Activated CD4-positive, alpha-beta T cell treated with anti-CD3 and anti-CD28 coated beads, Interleukin-2, amount 50 U/mL, for 16 hours (primary cell): ENCODE results near the gene CHCT1.

Experiments used
- DNase-seq: peaks from one replicate; pipeline ENCODE4 v3.0.0-alpha.2; 2020

The CHCT1 gene

DNA sequence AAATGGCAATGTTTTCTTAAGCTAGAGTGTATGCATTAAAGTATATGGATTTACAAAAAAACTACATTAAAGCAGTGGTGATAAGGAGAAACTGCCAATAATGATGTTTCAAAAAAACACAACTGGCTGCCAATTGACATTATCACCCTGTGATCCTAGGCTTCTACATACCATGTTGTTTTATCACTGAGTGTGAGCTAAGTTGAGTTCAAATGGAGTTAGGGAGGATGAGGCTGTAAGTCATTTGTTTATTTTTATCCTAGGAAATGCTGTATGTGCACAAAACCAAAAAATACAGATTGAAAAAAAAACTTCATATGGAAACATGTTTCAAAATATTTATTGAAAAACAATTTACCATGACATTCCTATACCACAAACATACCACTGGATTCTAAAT is 22.9 kb downstream of the CHCT1 start:
- no peak for DNase-seq

DNA sequence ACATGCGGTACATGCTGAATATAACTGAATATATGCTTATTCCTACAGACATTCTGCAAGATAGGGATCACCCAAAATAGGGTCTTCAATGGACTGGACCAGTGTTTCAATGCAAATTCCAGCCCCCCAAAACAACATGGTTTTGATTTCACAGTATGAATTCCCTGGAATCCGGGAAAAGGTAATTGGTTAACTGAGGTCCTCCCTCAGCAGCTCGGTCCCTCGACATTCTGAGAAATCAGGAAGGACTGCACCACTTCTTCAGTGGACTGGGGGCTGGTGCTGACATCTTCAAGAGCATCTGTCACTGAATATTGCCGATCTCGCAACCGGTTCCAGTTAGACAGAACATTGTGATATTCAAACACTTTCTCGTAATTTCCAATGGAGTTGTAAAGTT is 25.1 kb downstream of the CHCT1 start:
- no peak for DNase-seq

DNA sequence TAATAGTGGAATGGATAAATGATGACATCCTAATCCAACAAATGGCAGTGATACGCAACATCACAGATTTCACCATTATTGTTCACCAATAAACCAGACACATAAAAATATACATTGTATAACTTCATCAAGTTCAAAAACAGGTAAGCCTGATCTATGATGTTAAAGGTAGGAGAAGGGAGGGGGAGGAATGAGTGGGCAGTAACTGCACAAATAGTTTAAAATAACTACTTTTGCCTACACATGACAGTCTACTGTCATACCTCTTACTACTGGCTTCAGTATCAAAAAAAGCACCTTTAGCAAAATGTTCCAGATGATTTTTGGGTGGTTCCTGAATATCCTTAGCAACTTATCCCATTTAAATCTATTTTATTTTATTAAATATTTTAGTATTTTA is 28.8 kb downstream of the CHCT1 start:
- no peak for DNase-seq

DNA sequence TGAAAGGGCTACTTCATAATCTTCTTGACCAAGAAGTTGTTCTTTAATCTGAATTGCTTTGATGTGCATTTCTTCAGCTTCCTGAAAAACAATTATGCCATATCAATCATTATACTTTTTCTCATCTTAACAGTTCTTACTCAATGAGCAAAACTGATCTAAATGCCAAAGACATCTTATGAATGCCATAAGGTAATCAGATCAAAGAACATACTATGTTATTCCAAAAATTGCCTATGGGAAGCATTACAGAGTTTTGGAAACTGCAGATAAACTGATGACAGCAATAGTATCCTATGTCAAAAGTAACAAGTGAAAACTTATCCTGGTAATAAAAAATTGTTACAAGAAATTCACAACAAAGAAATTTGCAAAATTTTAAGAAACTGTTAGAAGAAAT is 29.7 kb downstream of the CHCT1 start:
- no peak for DNase-seq

DNA sequence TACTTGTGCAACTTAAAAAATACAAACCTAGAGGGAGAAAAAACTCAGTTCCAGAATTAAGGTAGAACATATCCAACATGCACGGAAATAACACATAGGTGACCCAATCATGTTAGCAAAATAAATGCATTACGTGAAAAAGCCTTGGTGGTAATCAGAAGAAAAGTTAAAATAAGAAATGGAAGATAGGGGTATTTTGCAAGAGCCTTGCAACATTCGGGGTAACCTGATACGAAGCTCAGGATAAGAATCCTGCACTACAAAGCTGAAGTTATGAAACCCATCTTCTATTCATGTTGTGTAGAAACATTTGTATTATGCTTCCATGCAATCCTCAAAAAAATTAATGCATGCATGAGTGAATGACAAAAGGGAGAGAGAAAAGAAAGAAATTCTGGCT is 33.1 kb downstream of the CHCT1 start:
- DNase-seq, result no peak

DNA sequence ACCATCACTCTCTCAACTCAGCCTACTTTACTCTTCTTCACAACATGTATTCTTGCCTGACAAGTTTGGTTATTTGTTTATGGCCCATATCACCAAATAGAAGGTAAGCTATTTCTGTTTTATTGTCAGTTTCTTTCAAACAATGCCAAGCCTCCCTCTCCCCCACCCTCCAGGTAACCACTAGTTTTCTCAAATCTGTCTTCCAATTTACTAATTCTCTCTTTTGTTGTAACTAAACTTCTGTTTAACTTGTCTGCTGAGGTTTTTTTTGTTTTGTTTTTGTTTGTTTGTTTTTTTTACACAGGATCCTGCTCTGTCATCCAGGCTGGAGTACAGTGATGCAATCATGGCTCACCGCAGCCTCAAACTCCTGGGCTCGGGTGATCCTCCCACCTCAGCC is 34.9 kb downstream of the CHCT1 start:
- no peak for DNase-seq

DNA sequence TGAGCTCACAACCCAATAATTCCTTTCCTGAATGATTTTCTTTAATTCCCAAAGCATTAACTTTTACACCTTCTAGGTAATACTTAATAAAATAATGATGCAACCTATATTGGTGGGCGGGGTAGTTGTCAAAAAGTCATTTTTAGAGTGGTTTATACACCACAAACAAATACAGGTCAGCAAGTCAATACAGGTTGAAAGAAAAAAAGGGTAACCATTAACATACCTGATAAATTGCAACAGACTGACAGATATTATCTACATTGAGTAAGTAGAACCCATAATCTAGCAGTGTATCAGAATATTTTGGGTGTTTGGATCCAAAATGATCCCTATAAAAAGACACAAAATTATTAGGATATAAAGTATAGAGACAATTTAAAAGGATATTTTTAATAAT is 39.3 kb downstream of the CHCT1 start:
- DNase-seq, result no peak

DNA sequence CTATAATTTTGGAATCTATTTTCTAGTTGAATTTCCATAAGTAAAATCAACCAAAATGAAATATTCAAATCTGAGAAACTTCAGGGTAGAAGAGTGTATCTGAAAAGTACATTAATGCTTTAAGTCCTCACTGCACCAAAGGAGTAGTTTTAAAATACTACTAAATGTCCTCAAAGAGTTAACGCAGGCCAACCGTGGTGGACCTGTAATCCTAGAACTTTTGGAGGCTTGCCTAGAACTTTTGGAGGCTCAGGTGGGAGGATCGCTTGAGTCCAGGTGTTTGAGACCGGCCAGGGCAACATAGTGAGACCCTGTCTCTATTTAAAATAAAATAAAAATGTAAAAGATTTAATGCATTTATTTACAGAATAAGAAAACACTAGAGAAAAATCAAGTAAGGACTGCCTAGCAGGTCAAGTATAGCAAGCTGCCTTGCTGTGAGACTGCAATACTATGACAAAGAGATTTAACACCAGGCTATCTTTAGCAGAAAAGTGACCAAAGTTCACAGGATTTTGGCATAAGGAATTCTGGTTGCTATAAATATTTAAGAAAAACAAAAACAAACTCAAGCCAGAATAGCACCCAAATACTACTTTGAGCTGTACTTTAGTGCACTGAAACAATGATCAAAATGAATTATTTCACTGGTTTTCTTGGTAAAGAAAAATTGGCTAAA is 41.0 kb downstream of the CHCT1 start:
- DNase-seq, result no peak

DNA sequence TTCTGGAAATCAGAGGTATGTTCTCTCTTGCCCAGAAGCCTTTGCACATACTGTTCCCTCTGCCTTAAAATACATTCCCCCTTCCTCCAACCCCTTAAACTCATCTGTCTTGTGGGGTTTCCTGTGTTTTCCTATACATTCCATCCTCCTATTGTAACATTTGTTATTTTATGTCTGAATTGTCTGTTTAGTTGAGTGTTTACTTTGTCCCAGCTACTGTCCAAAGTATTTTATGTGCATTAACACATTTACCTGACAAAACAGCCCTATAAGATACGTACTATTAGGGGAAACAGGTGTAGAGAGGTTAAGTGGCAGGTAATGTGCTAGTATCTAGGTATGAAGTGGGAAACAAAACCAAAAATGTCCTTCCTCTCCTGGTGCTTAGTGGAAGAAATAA is 42.1 kb downstream of the CHCT1 start:
- DNase-seq, result no peak

DNA sequence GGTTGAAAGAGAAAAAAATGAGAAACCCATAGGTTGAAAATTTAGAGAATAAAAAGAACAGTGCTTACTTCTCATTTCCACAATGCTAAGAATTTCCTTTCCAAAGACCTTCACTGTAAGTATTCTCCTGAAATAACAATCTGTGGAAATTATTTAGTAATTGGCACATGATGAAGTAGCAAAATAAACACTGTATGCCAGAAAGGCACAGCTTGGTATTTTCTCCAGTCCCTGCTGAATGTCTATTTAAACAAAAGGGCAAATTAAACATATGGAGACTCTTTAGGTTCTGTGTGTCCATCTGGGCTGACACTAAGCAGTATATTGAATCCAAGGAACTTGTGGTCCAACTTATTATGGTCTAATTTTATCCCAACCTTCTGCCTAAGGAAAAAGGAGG is 46.1 kb downstream of the CHCT1 start:
- DNase-seq, result no peak

DNA sequence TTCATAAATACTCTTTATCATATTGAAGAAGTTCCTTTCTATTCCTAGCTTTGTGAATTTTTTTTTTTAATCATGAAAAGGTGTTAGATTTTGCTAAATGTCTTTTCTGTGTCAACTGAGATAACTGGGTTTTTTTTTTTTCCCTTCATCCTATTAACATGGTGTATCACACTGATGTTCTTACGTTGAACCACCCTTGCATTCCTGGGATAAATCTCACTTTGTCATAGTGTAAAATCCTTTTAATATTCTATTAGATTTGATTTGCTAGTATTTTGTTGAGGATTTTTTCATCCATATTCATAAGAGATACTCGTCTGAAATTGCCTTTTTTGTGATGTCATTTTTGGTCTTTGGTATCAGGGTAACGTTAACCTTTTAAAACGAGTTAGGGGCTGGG is 49.2 kb downstream of the CHCT1 start:
- DNase-seq, result no peak

DNA sequence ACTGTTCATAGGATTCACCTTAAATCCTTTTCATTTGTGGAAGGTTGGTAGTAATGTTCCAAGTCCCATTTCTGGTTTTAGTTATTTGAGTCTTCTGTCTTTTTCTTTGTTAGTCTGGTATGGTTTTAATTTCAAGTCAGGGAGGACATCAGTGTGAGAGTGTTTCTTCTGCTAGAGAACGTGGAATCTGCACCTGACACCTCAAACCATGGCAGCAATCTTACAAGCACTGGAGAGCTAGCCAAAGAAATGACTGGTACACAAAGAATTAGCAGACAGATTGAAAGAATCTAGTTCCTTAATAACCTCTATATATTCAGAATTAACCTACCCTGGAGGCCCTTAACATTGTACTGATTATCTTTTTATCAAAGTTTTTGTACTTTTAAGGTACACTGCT is 50.2 kb downstream of the CHCT1 start:
- no peak for DNase-seq

DNA sequence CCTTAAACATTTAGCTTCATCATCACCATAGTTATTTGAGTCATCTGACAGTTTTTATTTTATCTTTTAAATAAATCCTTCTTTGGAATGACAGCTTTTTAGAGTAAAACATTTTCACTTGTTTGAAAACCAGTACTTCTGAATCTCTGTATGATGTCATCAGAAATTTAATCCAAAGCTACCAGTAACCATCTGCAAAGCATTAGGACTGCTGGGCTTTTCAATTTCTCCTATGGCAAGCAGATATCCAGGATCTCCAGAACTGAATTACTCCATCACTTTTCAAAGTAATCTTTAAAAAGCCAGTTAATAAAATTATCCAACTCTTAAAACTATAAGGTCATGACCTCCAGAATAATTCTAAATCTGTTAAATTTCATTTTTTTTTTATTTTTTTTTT is 51.5 kb downstream of the CHCT1 start:
- DNase-seq, result no peak
